ENCODE measurements around the gene RINL. TPM values are rescaled to one million over a fixed set of nuclear protein-coding genes. Genes with fewer than 3 reads are reported as not detected.

RINL gene
- polyA plus RNA-seq, 1 of the 3 experiments (the other 2 are of a cell fraction): 3.8 TPM

DNA sequence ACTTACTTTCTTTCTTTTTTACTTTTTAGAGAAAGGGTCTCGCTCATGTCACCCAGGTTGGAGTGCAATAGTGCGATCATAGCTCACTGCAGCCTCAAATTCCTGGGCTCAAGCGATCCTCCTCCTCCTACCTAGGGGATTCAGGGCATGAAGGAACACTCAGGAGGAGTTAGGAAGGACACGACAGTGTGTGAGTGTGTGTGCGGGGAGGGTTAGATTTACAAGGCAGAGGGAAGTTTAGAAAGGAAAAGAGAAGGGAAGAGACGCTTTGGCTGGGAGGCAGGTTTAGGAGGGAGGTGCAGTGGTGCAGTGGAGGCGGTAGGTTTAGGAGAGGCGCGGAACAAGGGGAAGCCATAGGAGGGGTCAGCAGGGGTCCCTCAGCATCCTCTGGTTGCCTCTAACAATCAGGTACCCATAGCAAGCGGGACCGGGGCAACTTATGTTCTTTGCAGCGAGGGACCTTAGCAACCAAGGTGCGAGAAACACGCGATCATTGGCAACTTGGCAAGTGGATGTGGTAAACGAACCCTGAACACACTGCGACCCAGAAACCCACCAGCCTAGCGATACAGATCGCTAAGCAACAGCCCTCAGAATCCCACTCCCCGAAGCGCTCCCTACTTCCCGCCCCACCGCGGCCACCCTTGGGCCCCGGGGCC is 20.8 kb upstream of the RINL start:
- ChIA-PET CTCF (interaction anchor here (0.8 to 0.9 kb wide), 2 partner anchors 11 to 36 kb away, joined by 3 to 4 read pairs; no protein-coding TSS in a partner anchor), POLR2A (no interaction called here)
- TF ChIP-seq, protein P1, sequence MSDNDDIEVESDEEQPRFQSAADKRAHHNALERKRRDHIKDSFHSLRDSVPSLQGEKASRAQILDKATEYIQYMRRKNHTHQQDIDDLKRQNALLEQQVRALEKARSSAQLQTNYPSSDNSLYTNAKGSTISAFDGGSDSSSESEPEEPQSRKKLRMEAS (IDR thresholded peaks at IDR 0.05; ENCODE audit: low read depth): no peak
- no peak for TF ChIP-seq RFX5 (IDR thresholded peaks at IDR 0.05; ENCODE audit: low read length)
- no peak for TF ChIP-seq FOXJ3 (CRISPR knock-in tag; IDR thresholded peaks at IDR 0.05)
- TF ChIP-seq MXI1 (IDR thresholded peaks at IDR 0.05; ENCODE audit: low read depth, low read length): no peak
- no peak for TF ChIP-seq FOXM1 (IDR thresholded peaks at IDR 0.05; ENCODE audit: low read depth)
- no peak for TF ChIP-seq RXRA (IDR thresholded peaks at IDR 0.05; ENCODE audit: borderline replicate concordance, low read depth)
- TF ChIP-seq, protein P2, sequence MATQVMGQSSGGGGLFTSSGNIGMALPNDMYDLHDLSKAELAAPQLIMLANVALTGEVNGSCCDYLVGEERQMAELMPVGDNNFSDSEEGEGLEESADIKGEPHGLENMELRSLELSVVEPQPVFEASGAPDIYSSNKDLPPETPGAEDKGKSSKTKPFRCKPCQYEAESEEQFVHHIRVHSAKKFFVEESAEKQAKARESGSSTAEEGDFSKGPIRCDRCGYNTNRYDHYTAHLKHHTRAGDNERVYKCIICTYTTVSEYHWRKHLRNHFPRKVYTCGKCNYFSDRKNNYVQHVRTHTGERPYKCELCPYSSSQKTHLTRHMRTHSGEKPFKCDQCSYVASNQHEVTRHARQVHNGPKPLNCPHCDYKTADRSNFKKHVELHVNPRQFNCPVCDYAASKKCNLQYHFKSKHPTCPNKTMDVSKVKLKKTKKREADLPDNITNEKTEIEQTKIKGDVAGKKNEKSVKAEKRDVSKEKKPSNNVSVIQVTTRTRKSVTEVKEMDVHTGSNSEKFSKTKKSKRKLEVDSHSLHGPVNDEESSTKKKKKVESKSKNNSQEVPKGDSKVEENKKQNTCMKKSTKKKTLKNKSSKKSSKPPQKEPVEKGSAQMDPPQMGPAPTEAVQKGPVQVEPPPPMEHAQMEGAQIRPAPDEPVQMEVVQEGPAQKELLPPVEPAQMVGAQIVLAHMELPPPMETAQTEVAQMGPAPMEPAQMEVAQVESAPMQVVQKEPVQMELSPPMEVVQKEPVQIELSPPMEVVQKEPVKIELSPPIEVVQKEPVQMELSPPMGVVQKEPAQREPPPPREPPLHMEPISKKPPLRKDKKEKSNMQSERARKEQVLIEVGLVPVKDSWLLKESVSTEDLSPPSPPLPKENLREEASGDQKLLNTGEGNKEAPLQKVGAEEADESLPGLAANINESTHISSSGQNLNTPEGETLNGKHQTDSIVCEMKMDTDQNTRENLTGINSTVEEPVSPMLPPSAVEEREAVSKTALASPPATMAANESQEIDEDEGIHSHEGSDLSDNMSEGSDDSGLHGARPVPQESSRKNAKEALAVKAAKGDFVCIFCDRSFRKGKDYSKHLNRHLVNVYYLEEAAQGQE (IDR thresholded peaks at IDR 0.05; ENCODE audit: low read depth, low read length): no peak
- no peak for TF ChIP-seq JUND (IDR thresholded peaks at IDR 0.05)
- TF ChIP-seq, protein P3, sequence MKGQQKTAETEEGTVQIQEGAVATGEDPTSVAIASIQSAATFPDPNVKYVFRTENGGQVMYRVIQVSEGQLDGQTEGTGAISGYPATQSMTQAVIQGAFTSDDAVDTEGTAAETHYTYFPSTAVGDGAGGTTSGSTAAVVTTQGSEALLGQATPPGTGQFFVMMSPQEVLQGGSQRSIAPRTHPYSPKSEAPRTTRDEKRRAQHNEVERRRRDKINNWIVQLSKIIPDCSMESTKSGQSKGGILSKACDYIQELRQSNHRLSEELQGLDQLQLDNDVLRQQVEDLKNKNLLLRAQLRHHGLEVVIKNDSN (IDR thresholded peaks at IDR 0.05; ENCODE audit: borderline replicate concordance, low read depth): no peak
- no peak for TF ChIP-seq ZBTB33 (IDR thresholded peaks at IDR 0.05; ENCODE audit: borderline replicate concordance, low read depth)
- TF ChIP-seq IRF3 (IDR thresholded peaks at IDR 0.05; ENCODE audit: low read depth, low read length): no peak
- TF ChIP-seq ELF1 (IDR thresholded peaks at IDR 0.05): no peak
- no peak for TF ChIP-seq PBX3 (IDR thresholded peaks at IDR 0.05)
- no peak for TF ChIP-seq POLR2AphosphoS5 (IDR thresholded peaks at IDR 0.05; ENCODE audit: low read depth, low read length)
- TF ChIP-seq RAD21 (IDR thresholded peaks at IDR 0.05; ENCODE audit: low read length): no peak
- no peak for DNase-seq
- H3K4me3 ChIP-seq (ENCODE audit: low read depth in 2 of 2, low read length in 1 of 2): peak overlapping the region; percentile 66 to 92
- H3K9ac ChIP-seq: peak overlapping the region; percentile 71
- H4K20me1 ChIP-seq (ENCODE audit: insufficient read depth): no peaks in the 10 kb centered on the region
- peaks cover 0 to 9% of the 10 kb centered on the region in 2 experiments; a peak in 2 of 4 replicates for H3K4me1 ChIP-seq (ENCODE audit: control insufficient read depth in 1 of 2, insufficient read depth in 2 of 2, low read depth in 1 of 2, low read length in 1 of 2)
- H3K27me3 ChIP-seq (ENCODE audit: insufficient read depth): no peaks in the 10 kb centered on the region
- H3K36me3 ChIP-seq (replicated peaks in 1 of 2; ENCODE audit: control insufficient read depth in 1 of 2, insufficient read depth in 2 of 2, low read length in 1 of 2): no peaks in the 10 kb centered on the region
- no peak overlapping the region; a peak in 1 of 4 replicates for H3K27ac ChIP-seq (ENCODE audit: low read depth in 2 of 2, low read length in 1 of 2)
- peak overlapping the region; percentile 95 for H2AFZ ChIP-seq (ENCODE audit: low read depth)
- peak overlapping the region; percentile 95 for H3K4me2 ChIP-seq
- 30% methylated on average over 21 of the region's 25 CpGs for WGBS (ENCODE audit: low lambda C conversion rate)
- H3K79me2 ChIP-seq (ENCODE audit: insufficient read depth): peaks cover 43% of the 10 kb centered on the region
- no peaks in the 10 kb centered on the region for H3K9me3 ChIP-seq
- H3K9me2 ChIP-seq: no peaks in the 10 kb centered on the region
- peaks cover 4% of the 10 kb centered on the region for H3F3A ChIP-seq (replicated peaks; ENCODE audit: insufficient read depth)
